Large intestine (tissue), 3 donors: ENCODE measurements around the gene TRIM40. TPM values are rescaled to one million over a fixed set of nuclear protein-coding genes. Genes with fewer than 3 reads are reported as not detected.
"Not testable (repeated sequence)": the region's sequence is repeated elsewhere in the genome, so short reads cannot be mapped to it uniquely, and the experiment has no call there.

ENCODE experiments used
- DNase-seq, 2 donors: peaks; one replicate each; pipeline versions ENCODE4 v3.0.0 to v3.0.0-alpha.2; 2013
- H3K27ac ChIP-seq: one replicate; pipeline ENCODE4 v1.5.1; 2013; ENCODE audit warnings: low read length
- H3K27me3 ChIP-seq: 2 replicates; pipeline ENCODE4 v1.6.1; 2013; ENCODE audit warnings: low read length; ENCODE audit not compliant: control insufficient read depth, insufficient read depth
- H3K36me3 ChIP-seq: 2 replicates; pipeline ENCODE4 v1.6.1; 2013; ENCODE audit warnings: low read length; ENCODE audit not compliant: control insufficient read depth, insufficient read depth
- H3K4me1 ChIP-seq: one replicate; pipeline ENCODE4 v1.6.1; 2013; ENCODE audit warnings: low read length; ENCODE audit not compliant: control insufficient read depth, insufficient read depth
- H3K4me3 ChIP-seq: one replicate; pipeline ENCODE4 v1.5.1; 2013; ENCODE audit warnings: low read length
- H3K9me3 ChIP-seq: one replicate; pipeline ENCODE4 v1.6.1; 2013; ENCODE audit warnings: mild to moderate bottlenecking, low read depth, low read length, moderate library complexity; ENCODE audit not compliant: control insufficient read depth
- WGBS: methylation state at CpG from one replicate; pipeline ENCODE4 v1.1.5; 2013; ENCODE audit warnings: low lambda C conversion rate; ENCODE audit not compliant: insufficient coverage; 5-methylcytosine and 5-hydroxymethylcytosine counted together
- polyA plus RNA-seq: library from polyadenylated mRNA; unstranded; fragments of 120-200 nt; gene quantifications from one replicate; pipeline ENCODE4 v1.2.1, GENCODE V29; 2013

Gene TRIM40
- polyA plus RNA-seq, 1 donor, result 6.6 TPM

DNA sequence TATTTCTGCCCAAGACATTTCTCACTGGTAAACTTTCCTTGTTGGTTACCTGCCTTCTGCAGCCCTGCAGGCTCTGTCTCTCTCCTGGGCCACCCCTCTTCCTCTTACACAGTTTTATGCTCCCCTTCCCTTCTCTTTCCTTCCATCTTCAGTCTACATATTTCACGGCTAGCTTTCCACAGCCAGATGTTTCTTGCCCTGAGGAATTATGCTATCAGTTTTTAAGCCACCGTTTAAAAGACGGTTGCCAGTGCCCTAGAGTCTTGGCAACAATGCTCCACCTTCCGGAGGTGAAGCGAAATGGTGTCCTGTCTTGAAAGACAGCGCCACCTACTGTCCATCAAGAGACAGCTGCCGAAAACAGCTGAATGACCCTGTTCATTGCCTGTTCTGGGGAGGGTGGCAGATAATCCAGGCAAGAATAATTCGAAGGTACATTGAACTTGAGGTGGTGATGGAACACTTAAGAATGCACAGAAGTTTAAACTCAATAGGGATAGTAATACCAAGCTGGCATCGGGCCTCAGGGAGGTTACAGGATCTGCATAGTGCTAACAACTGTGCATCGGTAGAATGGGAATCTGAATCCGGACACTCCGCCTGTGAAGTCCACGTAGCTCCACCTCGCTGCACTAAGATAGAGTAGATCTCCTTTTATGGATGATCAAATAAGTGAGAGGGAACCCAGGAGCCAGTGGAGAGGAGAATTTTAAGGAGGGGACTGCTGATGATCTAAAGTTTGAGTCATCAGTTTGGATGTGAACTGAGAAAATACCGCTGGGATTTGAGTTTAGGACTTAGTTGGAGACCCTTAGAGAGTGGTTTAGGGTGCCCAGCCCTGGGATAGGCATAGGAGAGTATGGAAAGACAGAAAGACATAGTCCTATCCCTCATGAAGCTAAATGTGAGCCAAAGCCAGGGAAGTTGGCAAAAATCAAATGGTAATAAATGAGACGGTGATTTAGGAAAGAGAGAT is 4.8 kb upstream of the TRIM40 start:
- Histone ChIP-seq H3K4me1 (peaks cover 39% of the 10 kb centered on the region), H3K4me3 (no peak overlapping the region), H3K36me3 (no peaks in the 10 kb centered on the region), H3K9me3 (no peaks in the 10 kb centered on the region), H3K27me3 (peaks cover 14% of the 10 kb centered on the region), H3K27ac (peak overlapping the region; percentile 54)
- 100% methylated on average over 1 of the region's 16 CpGs for WGBS
- peak; percentile 81 to 86 for DNase-seq

DNA sequence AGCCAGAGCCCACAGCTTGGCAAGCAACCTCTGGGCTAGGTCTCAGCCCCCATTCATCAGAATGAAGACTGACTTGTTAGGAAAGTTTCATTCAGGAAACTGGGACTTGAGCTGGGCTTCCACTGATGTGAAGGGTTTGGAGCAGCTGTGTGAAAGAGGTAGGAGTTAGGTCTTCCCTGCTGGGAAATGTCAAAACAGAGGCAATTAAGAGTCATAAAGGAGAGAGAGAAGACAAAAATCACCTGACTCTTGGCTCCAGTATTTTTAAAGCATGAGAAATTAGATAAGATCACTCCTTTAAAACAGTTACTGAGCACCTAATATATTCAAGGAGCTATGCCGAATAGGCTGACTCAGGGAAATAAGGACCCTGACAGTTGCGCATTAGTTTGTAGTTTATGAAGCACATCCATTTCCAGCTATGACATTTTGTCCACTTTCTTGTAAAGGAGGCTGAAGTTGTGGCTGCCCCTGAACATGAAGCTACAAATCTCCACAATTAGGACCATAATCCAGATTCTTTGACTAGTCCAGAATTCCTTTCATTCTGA is 3.9 kb upstream of the TRIM40 start:
- H3K4me1 ChIP-seq, result peaks cover 47% of the 10 kb centered on the region
- no peak overlapping the region for H3K4me3 ChIP-seq
- peak overlapping the region; percentile 54 for H3K27ac ChIP-seq
- H3K27me3 ChIP-seq, result peaks cover 14% of the 10 kb centered on the region
- H3K9me3 ChIP-seq, result no peaks in the 10 kb centered on the region
- WGBS, result no CpG with 5 or more reads among the region's 2 CpGs
- no peaks in the 10 kb centered on the region for H3K36me3 ChIP-seq
- DNase-seq, result no peak

DNA sequence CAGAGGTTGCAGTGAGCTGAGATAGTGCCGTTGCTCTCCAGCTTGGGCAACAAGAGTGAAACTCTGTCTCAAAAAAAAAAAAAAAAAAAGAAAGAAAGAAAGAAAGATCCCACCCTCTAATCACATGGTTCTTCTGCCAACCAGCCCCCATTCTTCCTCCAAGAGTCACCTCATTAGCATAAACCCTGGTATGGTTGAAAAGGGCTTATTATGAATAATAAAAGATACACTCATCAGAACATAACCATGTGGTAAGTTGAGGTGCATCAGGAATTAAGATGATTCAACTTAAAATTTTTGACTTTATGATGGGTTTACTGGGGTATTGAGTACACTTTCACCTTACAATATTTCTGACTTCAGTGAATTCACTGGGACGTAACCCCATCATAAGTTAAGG is 793 bp upstream of the TRIM40 start:
- H3K4me1 ChIP-seq, result peaks cover 42% of the 10 kb centered on the region
- peak overlapping the region; percentile 84 for H3K27ac ChIP-seq
- no peaks in the 10 kb centered on the region for H3K9me3 ChIP-seq
- DNase-seq, result peak in 1 of 2 donors; percentile 5
- no peaks in the 10 kb centered on the region for H3K27me3 ChIP-seq
- WGBS, result no CpG with 5 or more reads among the region's 2 CpGs
- H3K36me3 ChIP-seq, result no peaks in the 10 kb centered on the region
- no peak overlapping the region for H3K4me3 ChIP-seq

DNA sequence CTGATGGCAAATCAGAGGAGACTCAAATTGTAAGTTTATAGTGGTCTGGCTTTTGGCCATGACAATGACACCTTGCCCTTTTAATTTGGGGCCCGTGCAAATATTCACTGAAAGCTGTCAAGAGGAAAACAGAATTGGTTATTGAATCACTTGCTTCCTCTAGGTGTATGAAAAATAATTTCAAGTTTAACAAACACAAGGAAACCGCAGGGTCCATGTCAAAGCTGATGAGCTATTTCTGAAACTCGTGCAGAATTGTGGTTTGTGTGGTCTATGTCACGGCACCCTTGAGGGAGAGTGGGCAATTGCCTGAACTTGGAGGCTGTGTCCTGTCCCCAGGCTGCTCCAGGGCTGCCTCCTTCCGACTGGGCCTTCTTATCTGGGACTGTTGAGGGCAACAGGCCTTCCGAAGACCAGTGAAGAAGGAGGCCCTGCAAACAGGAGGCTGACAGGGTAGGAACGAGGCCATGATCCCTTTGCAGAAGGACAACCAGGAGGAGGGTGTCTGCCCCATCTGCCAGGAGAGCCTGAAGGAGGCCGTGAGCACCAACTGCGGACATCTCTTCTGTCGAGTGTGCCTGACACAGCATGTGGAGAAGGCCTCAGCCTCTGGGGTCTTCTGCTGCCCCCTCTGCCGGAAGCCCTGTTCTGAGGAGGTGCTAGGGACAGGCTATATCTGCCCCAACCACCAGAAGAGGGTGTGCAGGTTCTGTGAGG is 788 bp downstream of the TRIM40 start:
- no peaks in the 10 kb centered on the region for H3K9me3 ChIP-seq
- peaks cover 33% of the 10 kb centered on the region for H3K4me1 ChIP-seq
- no peaks in the 10 kb centered on the region for H3K27me3 ChIP-seq
- WGBS, result 100% methylated on average over 1 of the region's 11 CpGs
- no peak for DNase-seq
- no peak overlapping the region for H3K4me3 ChIP-seq
- peak overlapping the region; percentile 75 for H3K27ac ChIP-seq
- no peaks in the 10 kb centered on the region for H3K36me3 ChIP-seq

DNA sequence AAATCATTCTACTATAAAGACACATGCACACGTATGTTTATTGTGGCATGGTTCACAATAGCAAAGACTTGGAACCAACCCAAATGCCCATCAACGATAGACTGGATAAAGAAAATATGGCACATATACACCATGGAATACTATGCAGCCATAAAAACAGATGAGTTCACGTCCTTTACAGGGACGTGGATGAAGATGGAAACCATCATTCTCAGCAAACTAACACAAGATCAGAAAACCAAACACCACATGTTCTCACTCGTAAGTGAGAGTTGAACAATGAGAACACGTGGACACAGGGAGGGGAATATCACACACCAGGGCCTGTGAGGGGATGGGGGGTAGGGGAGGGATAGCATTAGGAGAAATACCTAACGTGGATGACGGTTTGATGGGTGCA is 4.3 kb downstream of the TRIM40 start:
- not testable (repeated sequence) for H3K9me3 ChIP-seq, H3K27ac ChIP-seq, H3K36me3 ChIP-seq, H3K27me3 ChIP-seq, H3K4me3 ChIP-seq, DNase-seq
- peaks cover 31% of the 10 kb centered on the region for H3K4me1 ChIP-seq
- WGBS, result 100% methylated on average over 1 of the region's 8 CpGs

DNA sequence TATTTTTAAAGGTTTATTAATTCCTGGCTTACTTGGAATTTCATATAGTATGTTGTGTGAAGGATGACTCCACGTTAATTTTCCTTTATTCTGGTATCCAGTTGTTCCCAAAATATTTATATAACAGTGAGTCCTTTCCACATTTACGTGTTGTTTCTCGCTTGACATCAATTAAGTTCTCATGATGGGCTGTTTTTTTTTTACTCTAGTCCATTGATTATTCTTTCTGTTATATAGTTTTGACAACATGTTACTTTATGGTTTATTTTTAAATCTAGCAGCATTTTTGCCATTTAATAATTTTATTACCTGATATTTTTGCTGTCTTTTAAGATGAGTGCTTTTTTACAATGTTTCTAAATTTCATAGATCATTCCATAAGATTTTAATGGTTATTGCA is 6.7 kb downstream of the TRIM40 start:
- no peak overlapping the region for H3K27ac ChIP-seq
- peaks cover 15% of the 10 kb centered on the region for H3K4me1 ChIP-seq
- H3K9me3 ChIP-seq, result no peaks in the 10 kb centered on the region
- H3K27me3 ChIP-seq, result no peaks in the 10 kb centered on the region
- H3K36me3 ChIP-seq, result no peaks in the 10 kb centered on the region
- no peak overlapping the region for H3K4me3 ChIP-seq
- WGBS, result 76% methylated on average over 3 of the region's 3 CpGs
- no peak for DNase-seq

DNA sequence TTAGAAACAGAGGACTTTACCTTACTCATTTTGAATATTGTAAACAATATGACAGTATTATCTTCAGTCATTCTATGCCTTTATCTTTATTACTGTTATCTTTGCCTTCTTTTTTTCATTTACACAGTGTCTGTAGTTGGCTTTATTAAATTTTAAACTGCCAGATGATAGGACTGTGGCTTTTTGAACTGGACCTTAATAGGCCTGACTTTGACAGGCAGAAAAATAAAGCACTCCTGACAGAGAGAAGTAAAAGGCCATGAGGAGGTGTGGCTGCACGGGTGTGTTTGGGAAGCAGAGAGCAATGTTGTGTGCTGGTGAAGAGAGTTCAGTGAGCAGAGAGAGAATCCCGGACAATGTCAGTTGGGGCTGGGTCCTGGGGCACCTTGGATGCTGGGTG is 7.8 kb downstream of the TRIM40 start:
- Histone ChIP-seq H3K27me3 (no peaks in the 10 kb centered on the region), H3K9me3 (no peaks in the 10 kb centered on the region), H3K4me1 (peaks cover 13% of the 10 kb centered on the region), H3K27ac (peak overlapping the region; percentile 63), H3K4me3 (no peak overlapping the region), H3K36me3 (no peaks in the 10 kb centered on the region)
- peak; percentile 61 to 82 for DNase-seq
- WGBS, result no CpG with 5 or more reads among the region's 2 CpGs

DNA sequence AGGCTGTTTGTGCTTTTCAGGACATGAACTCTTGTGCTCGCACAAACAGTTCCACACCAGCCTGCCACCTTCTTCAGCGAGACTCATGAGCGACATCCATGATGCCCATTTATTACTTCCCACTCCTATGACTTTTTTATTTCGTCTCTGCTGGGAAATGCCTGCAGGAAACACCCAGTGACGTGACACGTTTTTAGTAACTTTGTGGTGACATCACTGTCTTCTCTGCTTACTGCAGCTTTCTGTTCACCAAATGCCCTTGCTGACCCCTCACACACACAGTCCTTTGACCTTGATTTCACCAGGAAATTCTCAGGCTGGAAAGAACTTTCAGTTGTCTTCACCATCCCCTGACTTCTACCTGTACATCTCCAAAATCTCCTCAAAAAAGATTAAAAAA is 8.9 kb downstream of the TRIM40 start:
- peak overlapping the region; percentile 63 for H3K27ac ChIP-seq
- H3K9me3 ChIP-seq, result no peaks in the 10 kb centered on the region
- no peak overlapping the region for H3K4me3 ChIP-seq
- peaks cover 11% of the 10 kb centered on the region for H3K4me1 ChIP-seq
- H3K27me3 ChIP-seq, result no peaks in the 10 kb centered on the region
- H3K36me3 ChIP-seq, result no peaks in the 10 kb centered on the region
- DNase-seq, result peak in 1 of 2 donors; percentile 52
- 100% methylated on average over 1 of the region's 6 CpGs for WGBS

DNA sequence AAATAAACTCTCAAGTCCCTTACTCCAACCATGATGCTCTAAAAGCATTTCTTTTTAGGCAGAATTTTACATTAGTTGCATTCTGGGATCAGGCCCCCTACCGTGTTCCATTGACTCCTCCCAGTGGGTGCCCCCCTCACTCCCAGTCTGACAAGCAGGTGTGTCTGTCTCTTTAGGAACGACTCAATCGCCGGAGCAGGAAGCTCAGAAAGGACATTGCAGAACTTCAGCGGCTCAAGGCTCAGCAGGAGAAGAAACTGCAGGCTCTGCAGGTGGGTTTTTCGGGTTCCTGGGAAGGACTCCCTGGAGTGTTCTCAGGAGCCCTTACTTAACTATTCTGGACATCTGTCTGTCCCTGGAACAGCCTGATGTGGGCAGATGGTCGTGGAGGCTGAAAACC is 9.9 kb downstream of the TRIM40 start:
- no peak overlapping the region for H3K27ac ChIP-seq
- H3K27me3 ChIP-seq, result no peaks in the 10 kb centered on the region
- no CpG with 5 or more reads among the region's 7 CpGs for WGBS
- DNase-seq, result no peak
- H3K4me3 ChIP-seq, result no peak overlapping the region
- H3K4me1 ChIP-seq, result peaks cover 13% of the 10 kb centered on the region
- H3K9me3 ChIP-seq, result no peaks in the 10 kb centered on the region
- no peaks in the 10 kb centered on the region for H3K36me3 ChIP-seq

DNA sequence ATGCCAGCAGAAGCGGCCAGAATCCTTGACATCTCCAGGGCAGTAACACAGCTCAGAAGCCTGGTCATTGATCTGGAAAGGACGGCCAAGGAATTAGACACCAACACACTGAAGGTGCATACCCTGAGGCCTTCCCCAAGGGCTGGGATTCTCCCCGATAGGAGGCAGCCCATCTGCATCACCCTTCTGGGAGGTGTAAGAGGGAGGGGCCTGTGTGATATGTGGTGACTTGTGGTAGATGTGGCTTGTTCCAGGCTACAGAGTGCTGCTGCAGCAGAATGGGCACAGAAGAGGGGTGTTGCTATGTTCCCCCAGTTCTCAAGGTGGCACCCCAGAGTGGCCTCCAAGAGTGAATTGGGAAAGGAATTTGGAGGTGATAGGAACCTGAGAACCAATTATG is 11.2 kb downstream of the TRIM40 start:
- no CpG with 5 or more reads among the region's 3 CpGs for WGBS
- no peak overlapping the region for H3K4me3 ChIP-seq
- DNase-seq, result no peak
- no peaks in the 10 kb centered on the region for H3K36me3 ChIP-seq
- H3K27me3 ChIP-seq, result no peaks in the 10 kb centered on the region
- peaks cover 26% of the 10 kb centered on the region for H3K4me1 ChIP-seq
- H3K9me3 ChIP-seq, result no peaks in the 10 kb centered on the region
- no peak overlapping the region for H3K27ac ChIP-seq
